ENCODE measurements around the gene PRPF31.

GRCh38 chr19:54096617-54097106 lies 18.9 kb upstream of the PRPF31 start:
- TF ChIP-seq EP300 (IDR thresholded peaks at IDR 0.05): no peak
- no peak for TF ChIP-seq POLR2A (IDR thresholded peaks at IDR 0.05)
